Fibroblast of lung (primary cell): Measurements from ENCODE around the gene APOM.

Source experiments
- CTCF ChIP-seq, 2 donors: IDR thresholded peaks in 1 of 2; conservative IDR thresholded peaks in 1 of 2; 1 replicate in 1 of 2; 2 replicates in 1 of 2; pipeline ENCODE4 v1.5.1; 2011 to 2012; ENCODE audit warnings: low read length in 2 of 2, control low read depth in 1 of 2, inconsistent platforms in 1 of 2, low read depth in 1 of 2, mild to moderate bottlenecking in 1 of 2
- EZH2 ChIP-seq: IDR thresholded peaks from 2 replicates; pipeline ENCODE4 v1.5.1; 2012; ENCODE audit warnings: low read length, control low read depth, mild to moderate bottlenecking; ENCODE audit errors: missing control alignments

- TF ChIP-seq CTCF (conservative IDR thresholded peaks at IDR 0.05 in 1 of 2, IDR thresholded peaks at IDR 0.05 in 1 of 2; ENCODE audit: low read depth in 1 of 2, low read length in 2 of 2) (no peak), EZH2 (no peak)
These were observed 9.3 kb downstream of the APOM start, which contains the start of gene GPANK1 for GRCh38 chr6:31664790-31665500.
